CD14-positive monocyte (primary cell): Measurements from ENCODE around the gene ARHGAP12. TPM values are rescaled to one million over a fixed set of nuclear protein-coding genes. Genes with fewer than 3 reads are reported as not detected.

Experiments used
- DNase-seq, 3 donors: peaks; one replicate each; pipeline ENCODE4 v3.0.0-alpha.2; 2011 to 2022
- H2AFZ ChIP-seq: 2 replicates; pipeline ENCODE4 v1.6.0; 2012; ENCODE audit warnings: mild to moderate bottlenecking, low read depth, low read length, inconsistent platforms; ENCODE audit not compliant: insufficient read depth, poor library complexity, severe bottlenecking
- H3K27ac ChIP-seq, 2 donors: 1 replicate in 1 of 2; 2 replicates in 1 of 2; pipeline ENCODE4 v1.5.1; 2012 to 2013; ENCODE audit warnings: low read length in 2 of 2, control low read depth in 1 of 2, inconsistent platforms in 1 of 2, low read depth in 1 of 2, mild to moderate bottlenecking in 1 of 2
- H3K27me3 ChIP-seq, 2 donors: one replicate each; pipeline versions ENCODE4 v1.6.0 to v1.6.1; 2011 to 2013; ENCODE audit warnings: low read length in 2 of 2; ENCODE audit not compliant: control insufficient read depth in 2 of 2, insufficient read depth in 2 of 2
- H3K36me3 ChIP-seq, 2 donors: replicated peaks in 1 of 2; 1 replicate in 1 of 2; 2 replicates in 1 of 2; pipeline versions ENCODE4 v1.5.1 to v1.6.1; 2012 to 2013; ENCODE audit warnings: low read length in 2 of 2, control low read depth in 1 of 2, inconsistent platforms in 1 of 2, mild to moderate bottlenecking in 1 of 2; ENCODE audit not compliant: insufficient read depth in 2 of 2, control insufficient read depth in 1 of 2
- H3K4me1 ChIP-seq, 2 donors: 1 replicate in 1 of 2; 2 replicates in 1 of 2; pipeline versions ENCODE4 v1.5.1 to v1.6.1; 2012 to 2013; ENCODE audit warnings: low read length in 2 of 2, control low read depth in 1 of 2, inconsistent platforms in 1 of 2, mild to moderate bottlenecking in 1 of 2, moderate library complexity in 1 of 2; ENCODE audit not compliant: insufficient read depth in 2 of 2, control insufficient read depth in 1 of 2
- H3K4me2 ChIP-seq: replicated peaks from 2 replicates; pipeline ENCODE3; 2012; ENCODE audit warnings: low read length, moderate library complexity, mild to moderate bottlenecking; ENCODE audit not compliant: poor library complexity, severe bottlenecking; ENCODE audit errors: extremely low read depth
- H3K4me3 ChIP-seq, 3 experiments: fragments of 200-600 bp in 1 of 3; sonication (generic) in 1 of 3; replicated peaks in 1 of 3; 1 replicate in 2 of 3; 2 replicates in 1 of 3; pipeline ENCODE4 v1.5.1; 2011 to 2013; ENCODE audit warnings: low read length in 3 of 3, mild to moderate bottlenecking in 3 of 3, control low read depth in 2 of 3, low read depth in 2 of 3, inconsistent platforms in 1 of 3, moderate library complexity in 1 of 3
- H3K79me2 ChIP-seq: 2 replicates; pipeline ENCODE4 v1.6.0; 2012; ENCODE audit warnings: mild to moderate bottlenecking, control low read depth, inconsistent platforms, low read length, moderate library complexity; ENCODE audit not compliant: insufficient read depth
- H3K9ac ChIP-seq: 2 replicates; pipeline ENCODE4 v1.6.0; 2017; ENCODE audit warnings: low read length, mild to moderate bottlenecking; ENCODE audit not compliant: insufficient read depth, poor library complexity, severe bottlenecking
- H3K9me3 ChIP-seq, 2 donors: replicated peaks in 1 of 2; 1 replicate in 1 of 2; 2 replicates in 1 of 2; pipeline versions ENCODE4 v1.5.1 to v1.6.1; 2012 to 2013; ENCODE audit warnings: low read length in 2 of 2, control low read depth in 1 of 2; ENCODE audit not compliant: control insufficient read depth in 1 of 2, insufficient read depth in 1 of 2
- H4K20me1 ChIP-seq: 2 replicates; pipeline ENCODE4 v1.6.0; 2012; ENCODE audit warnings: mild to moderate bottlenecking, low read length, control low read depth, moderate library complexity; ENCODE audit not compliant: insufficient read depth
- H3K27ac Mint-ChIP-seq, 7 donors: one replicate each; pipeline ENCODE4 v1.8.0; 2020; ENCODE audit warnings: mild to moderate bottlenecking in 7 of 7, mixed read lengths in 7 of 7, moderate library complexity in 6 of 7, inconsistent platforms in 2 of 7
- H3K27me3 Mint-ChIP-seq, 3 donors: one replicate each; pipeline ENCODE4 v1.8.0; 2021 to 2022; ENCODE audit warnings: low read depth in 3 of 3, mild to moderate bottlenecking in 3 of 3, mixed read lengths in 3 of 3, moderate library complexity in 3 of 3, inconsistent platforms in 1 of 3
- H3K36me3 Mint-ChIP-seq, 2 donors: one replicate each; pipeline ENCODE4 v1.8.0; 2020; ENCODE audit warnings: mixed read lengths in 2 of 2, inconsistent platforms in 1 of 2, mild to moderate bottlenecking in 1 of 2
- H3K4me1 Mint-ChIP-seq: one replicate; pipeline ENCODE4 v1.8.0; 2020; ENCODE audit warnings: mild to moderate bottlenecking, mixed read lengths
- H3K4me3 Mint-ChIP-seq, 2 donors: one replicate each; pipeline ENCODE4 v1.8.0; 2020; ENCODE audit warnings: mild to moderate bottlenecking in 2 of 2, mixed read lengths in 2 of 2, moderate library complexity in 1 of 2
- H3K9me3 Mint-ChIP-seq, 7 donors: one replicate each; pipeline ENCODE4 v1.8.0; 2020 to 2022; ENCODE audit warnings: mixed read lengths in 7 of 7, mild to moderate bottlenecking in 6 of 7, moderate library complexity in 6 of 7, inconsistent platforms in 2 of 7
- WGBS: methylation state at CpG from one replicate; pipeline ENCODE4 v1.1.5; 2013; ENCODE audit warnings: missing lambda C conversion rate; ENCODE audit not compliant: insufficient coverage; 5-methylcytosine and 5-hydroxymethylcytosine counted together
- intact Hi-C, 2 donors: fragments of 100-400 bp; cut with micrococcal nuclease; formaldehyde crosslinking; loops; one replicate each; pipeline versions ENCODE4 v1.15.0 to v1.15.1; 2023
- polyA plus RNA-seq, 3 donors: library from polyadenylated mRNA; depleted of rRNA in 1 of 3; unstranded in 2 of 3; stranded (reverse) in 1 of 3; fragments of 300-500 nt in 2 of 3; fragments of >200 nt in 1 of 3; fragmentation: Illumina TruSeq in 2 of 3; gene quantifications; 1 replicate in 2 of 3; 2 replicates in 1 of 3; pipeline ENCODE4 v1.2.3, GENCODE V29; 2012 to 2021
- TF ChIP-seq, protein P1 (sequence below): fragments of 200-600 bp; IDR thresholded peaks from one replicate; pipeline ENCODE4 v1.8.0; 2022; ENCODE audit warnings: antibody characterized with exemption, mild to moderate bottlenecking

The ARHGAP12 gene
- polyA plus RNA-seq, 3 donors = 3.2 to 15.5 (median 4.7) TPM

DNA sequence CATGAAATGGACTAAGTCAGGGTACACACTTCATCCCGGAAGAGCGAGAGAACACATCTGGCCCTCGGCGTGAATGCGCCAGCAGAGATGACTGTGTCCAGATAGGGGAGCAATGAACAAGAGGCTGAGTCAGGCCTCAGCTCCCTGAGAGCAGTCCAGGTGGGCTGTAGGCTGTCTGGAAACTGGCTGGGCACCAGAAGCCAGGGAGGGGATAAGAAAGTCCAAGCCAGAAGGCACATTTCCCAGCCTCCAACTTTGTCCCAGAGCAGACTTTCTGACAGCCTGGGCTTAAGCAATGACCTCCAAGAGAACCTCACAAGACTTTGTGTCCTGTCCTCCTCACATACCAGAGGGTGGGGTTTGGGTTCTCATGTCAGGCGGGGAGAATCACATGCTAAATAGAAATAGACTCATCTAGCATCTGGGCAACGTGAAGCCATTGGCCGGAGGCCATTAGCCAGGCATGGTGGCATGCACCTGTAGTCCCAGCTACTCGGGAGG lies 157.2 kb downstream of the ARHGAP12 start:
- Mint-ChIP-seq H3K36me3 (no peaks in the 10 kb centered on the region), H3K9me3 (peaks cover 3 to 10% (median 6%) of the 10 kb centered on the region in 7 donors), H3K27me3 (no peaks in the 10 kb centered on the region), H3K4me1 (no peaks in the 10 kb centered on the region), H3K27ac (no peak overlapping the region), H3K4me3 (no peak overlapping the region)
- Histone ChIP-seq H3K4me1 (no peaks in the 10 kb centered on the region), H3K79me2 (no peaks in the 10 kb centered on the region), H2AFZ (no peak overlapping the region), H3K4me3 (no peak overlapping the region), H3K27ac (no peak overlapping the region), H4K20me1 (no peaks in the 10 kb centered on the region), H3K36me3 (no peaks in the 10 kb centered on the region), H3K9me3 (peaks cover 0 to 5% of the 10 kb centered on the region in 2 donors), H3K27me3 (no peaks in the 10 kb centered on the region), H3K4me2 (no peak overlapping the region), H3K9ac (no peak overlapping the region)
- TF ChIP-seq, protein P1, sequence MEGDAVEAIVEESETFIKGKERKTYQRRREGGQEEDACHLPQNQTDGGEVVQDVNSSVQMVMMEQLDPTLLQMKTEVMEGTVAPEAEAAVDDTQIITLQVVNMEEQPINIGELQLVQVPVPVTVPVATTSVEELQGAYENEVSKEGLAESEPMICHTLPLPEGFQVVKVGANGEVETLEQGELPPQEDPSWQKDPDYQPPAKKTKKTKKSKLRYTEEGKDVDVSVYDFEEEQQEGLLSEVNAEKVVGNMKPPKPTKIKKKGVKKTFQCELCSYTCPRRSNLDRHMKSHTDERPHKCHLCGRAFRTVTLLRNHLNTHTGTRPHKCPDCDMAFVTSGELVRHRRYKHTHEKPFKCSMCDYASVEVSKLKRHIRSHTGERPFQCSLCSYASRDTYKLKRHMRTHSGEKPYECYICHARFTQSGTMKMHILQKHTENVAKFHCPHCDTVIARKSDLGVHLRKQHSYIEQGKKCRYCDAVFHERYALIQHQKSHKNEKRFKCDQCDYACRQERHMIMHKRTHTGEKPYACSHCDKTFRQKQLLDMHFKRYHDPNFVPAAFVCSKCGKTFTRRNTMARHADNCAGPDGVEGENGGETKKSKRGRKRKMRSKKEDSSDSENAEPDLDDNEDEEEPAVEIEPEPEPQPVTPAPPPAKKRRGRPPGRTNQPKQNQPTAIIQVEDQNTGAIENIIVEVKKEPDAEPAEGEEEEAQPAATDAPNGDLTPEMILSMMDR = no peak
- WGBS = 97% methylated on average over 9 of the region's 9 CpGs
- DNase-seq = no peak
- intact Hi-C loops = loop anchor here in 1 of 2 donors (10.0 kb wide), 1 partner anchor 987 kb away; no protein-coding TSS in a partner anchor

DNA sequence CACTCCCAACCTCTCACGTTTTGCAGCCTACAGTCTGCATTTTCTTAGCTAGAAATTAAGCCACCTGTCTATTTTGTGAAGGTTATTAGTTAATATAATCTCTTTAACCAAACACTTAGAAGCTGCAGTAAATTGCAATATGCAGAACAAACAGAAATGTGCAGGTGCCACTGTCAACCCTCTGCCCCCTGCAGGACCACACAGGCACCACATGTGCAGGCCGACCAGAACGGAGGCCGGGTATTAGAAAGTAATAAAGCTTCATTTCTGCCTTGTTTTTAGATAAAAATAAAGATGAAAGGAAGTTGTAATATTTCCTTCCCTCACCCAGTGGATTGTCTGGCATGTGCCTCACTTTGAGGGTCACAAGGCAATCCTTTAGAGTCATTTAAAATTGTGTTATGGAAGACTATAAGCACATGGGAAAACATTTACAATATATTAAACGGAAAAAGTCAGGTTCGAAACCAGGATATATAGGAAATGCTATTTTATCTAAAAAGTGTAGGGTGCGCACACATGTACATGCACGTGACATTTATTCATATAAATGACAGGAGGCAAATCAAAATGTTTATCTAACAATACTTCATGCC lies 158.2 kb downstream of the ARHGAP12 start:
- Mint-ChIP-seq H3K27ac (no peak overlapping the region), H3K36me3 (no peaks in the 10 kb centered on the region), H3K9me3 (peaks cover 0 to 4% (median 0%) of the 10 kb centered on the region in 7 donors), H3K4me1 (no peaks in the 10 kb centered on the region), H3K27me3 (no peaks in the 10 kb centered on the region), H3K4me3 (no peak overlapping the region)
- intact Hi-C loops = loop anchor here in 1 of 2 donors (10.0 kb wide), 1 partner anchor 986 kb away; no protein-coding TSS in a partner anchor
- no peaks in the 10 kb centered on the region for H3K27me3 ChIP-seq
- no CpG with 5 or more reads among the region's 8 CpGs for WGBS
- no peaks in the 10 kb centered on the region for H3K4me1 ChIP-seq
- DNase-seq = peak; percentile 46 to 60 (median 60)
- peak overlapping the region; percentile 57 for H2AFZ ChIP-seq
- H3K27ac ChIP-seq = no peak overlapping the region
- H3K9ac ChIP-seq = no peak overlapping the region
- H3K4me3 ChIP-seq = no peak overlapping the region
- H3K9me3 ChIP-seq = no peaks in the 10 kb centered on the region
- H3K79me2 ChIP-seq = no peaks in the 10 kb centered on the region
- no peaks in the 10 kb centered on the region for H3K36me3 ChIP-seq
- H3K4me2 ChIP-seq = no peak overlapping the region
- TF ChIP-seq, protein P1 = peak; percentile 96
- H4K20me1 ChIP-seq = no peaks in the 10 kb centered on the region
